Limb (tissue), 2 donors: Measurements from ENCODE around the gene PCK1.
A peak's percentile ranks its signal among the peaks of the same experiment; 100 is the strongest.

Source experiments
- DNase-seq, 2 donors: peaks; one replicate each; pipeline ENCODE4 v3.0.0-alpha.2; 2016; ENCODE audit errors: extremely low spot score in 2 of 2

PCK1 gene

GRCh38 chr20:57576617-57577550, 16.0 kb downstream of the PCK1 start:
- DNase-seq, result no peak

GRCh38 chr20:57577679-57578475, 17.0 kb downstream of the PCK1 start:
- no peak for DNase-seq

DNA sequence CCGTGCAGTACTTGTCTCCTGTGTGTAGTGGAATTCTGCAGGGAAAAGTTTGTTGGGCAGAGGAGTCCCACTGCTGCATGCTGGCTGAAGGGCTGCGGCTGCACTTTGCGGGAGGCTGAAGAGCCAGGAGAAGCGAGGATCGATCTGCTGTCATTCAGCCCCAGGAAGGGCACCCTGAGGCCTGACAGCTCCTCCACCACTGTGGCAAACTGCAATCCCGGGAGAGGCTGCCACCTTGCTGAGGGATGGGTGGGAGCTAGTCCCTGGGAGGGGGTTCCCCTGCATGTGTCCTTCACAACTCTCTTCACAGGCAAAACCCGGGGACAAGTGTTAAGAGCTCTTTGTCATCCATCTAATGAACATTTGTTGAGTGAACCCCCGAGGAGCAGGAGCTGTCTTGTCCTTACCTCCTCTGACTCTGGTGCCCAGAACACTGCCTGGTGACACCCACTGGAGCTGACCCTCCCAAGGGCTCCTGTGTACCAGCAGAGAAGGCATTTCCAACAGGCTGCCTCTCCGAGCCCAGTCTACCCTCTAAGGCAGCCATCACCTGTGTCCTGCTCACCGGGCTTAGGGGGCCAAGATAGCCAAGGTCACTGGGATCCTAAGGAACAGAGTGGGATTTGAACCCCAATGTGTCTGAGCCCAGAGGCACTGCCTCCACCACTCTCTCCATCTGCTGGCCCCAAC, 17.7 kb downstream of the PCK1 start:
- DNase-seq, result no peak

- no peak for DNase-seq
Observed at GRCh38 chr20:57579331-57579897, 18.5 kb downstream of the PCK1 start.

- peak in 1 of 2 donors; percentile 62 for DNase-seq
Observed at GRCh38 chr20:57579898-57580447, 19.1 kb downstream of the PCK1 start.

DNA sequence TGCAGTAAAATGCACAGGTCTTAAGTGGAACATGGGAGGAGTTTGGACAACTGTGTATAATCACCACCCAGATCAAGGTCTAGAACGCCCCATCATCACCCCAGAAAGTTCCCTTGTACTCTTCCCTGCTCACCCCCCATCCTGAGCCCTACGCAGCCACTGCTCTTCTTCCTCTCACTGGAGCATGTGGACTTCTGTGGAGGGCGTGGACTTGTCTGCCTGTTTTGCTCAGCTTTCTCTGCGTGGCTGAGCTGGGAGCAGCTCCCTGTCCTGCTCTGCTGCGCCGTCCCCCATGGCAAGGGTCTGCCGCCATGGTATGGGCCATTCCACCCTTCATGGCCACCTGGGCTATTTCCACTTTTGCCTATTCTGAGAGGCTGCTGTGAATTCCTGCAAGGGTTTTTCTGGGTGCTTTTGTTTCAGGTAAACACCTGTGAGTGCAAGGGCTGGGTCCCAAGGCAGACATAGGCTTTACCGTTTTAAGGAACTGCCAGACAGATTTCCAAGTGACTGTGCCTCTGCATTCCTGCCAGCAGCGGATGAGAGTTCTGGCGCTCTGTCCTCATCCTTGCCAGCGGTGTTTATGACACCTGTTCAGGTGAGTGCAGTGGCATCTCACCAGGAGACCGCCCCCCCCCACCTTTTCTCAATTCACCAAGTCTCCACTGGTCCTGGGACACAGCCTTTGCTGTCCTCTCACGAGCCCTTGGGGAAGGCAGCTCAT, 19.7 kb downstream of the PCK1 start:
- DNase-seq, result no peak

GRCh38 chr20:57581202-57582028, 20.5 kb downstream of the PCK1 start:
- DNase-seq, result no peak

GRCh38 chr20:57582029-57582378, 21.1 kb downstream of the PCK1 start:
- no peak for DNase-seq

- peak; percentile 73 to 85 for DNase-seq
Observed at GRCh38 chr20:57582432-57583288, 21.8 kb downstream of the PCK1 start.

DNA sequence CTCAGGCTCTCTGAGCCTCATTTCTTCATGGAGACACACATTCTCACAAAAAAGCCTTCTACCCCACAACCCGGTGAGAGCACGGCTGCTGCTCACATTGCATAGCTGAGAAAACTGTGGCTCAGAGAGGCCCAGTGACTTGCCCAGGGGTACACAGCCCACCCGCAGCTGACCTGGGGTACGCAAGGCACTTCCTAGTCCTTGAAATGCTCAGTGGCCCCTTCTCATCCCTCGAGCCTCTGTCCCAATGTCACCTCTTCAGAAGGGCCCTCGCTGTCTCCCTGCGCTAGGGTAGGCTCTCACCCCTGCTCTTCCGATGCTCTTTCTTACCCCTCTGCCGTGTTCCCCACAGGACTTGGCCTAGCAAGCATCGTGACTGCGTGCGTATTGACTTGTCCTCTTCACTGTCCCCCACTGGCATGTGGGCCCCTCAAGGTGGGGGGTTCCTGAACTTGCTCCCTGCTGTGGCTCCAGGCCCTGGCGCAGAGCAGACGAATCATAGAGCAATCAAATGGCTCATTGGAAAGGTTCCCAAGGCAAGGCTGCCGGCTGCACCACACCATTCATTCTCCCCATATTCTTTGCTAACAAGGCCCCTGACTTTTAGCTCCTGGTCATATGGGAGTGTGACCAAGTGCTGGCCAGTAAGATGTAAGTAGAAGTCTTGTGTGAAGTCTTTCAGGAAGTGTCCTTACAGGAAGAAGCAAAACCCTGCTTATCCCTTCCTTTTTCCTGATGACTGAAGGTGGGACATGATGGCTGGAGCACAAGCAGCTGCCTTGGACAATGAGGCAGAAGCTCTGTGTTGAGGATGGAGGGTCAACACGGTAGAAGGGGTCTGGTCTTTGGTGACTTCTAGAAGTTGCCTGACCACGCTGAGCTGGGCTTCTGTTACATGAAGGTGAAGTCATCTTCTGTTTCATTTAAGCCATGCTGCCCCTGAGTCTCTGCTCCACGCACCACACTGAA, 22.7 kb downstream of the PCK1 start:
- no peak for DNase-seq

GRCh38 chr20:57584768-57585461, 24.0 kb downstream of the PCK1 start:
- DNase-seq, result no peak

- no peak for DNase-seq
Observed at GRCh38 chr20:57585466-57586213, 24.7 kb downstream of the PCK1 start.

DNA sequence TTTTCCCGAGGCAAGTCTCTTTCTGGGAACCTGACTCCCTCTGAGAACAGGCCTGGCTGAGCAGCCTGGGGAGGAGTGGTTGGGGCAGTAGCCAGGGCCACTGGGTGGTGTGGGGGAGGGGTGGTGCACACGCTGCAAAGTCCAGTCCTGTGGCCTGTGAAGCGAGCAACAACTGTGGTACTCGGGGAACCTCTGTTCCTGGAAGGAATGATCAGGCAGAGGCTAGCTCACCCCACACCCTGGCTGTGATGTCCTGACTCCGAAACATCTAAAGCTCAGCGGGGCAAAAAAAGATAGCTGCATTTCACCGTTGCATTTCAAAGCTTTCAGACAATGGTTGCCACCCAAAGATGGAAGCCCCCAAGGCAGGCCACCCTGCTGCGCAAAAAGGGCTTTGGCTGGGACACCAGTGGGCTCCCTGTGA, 25.5 kb downstream of the PCK1 start:
- DNase-seq, result no peak

GRCh38 chr20:57586943-57587277, 26.0 kb downstream of the PCK1 start:
- no peak for DNase-seq

DNA sequence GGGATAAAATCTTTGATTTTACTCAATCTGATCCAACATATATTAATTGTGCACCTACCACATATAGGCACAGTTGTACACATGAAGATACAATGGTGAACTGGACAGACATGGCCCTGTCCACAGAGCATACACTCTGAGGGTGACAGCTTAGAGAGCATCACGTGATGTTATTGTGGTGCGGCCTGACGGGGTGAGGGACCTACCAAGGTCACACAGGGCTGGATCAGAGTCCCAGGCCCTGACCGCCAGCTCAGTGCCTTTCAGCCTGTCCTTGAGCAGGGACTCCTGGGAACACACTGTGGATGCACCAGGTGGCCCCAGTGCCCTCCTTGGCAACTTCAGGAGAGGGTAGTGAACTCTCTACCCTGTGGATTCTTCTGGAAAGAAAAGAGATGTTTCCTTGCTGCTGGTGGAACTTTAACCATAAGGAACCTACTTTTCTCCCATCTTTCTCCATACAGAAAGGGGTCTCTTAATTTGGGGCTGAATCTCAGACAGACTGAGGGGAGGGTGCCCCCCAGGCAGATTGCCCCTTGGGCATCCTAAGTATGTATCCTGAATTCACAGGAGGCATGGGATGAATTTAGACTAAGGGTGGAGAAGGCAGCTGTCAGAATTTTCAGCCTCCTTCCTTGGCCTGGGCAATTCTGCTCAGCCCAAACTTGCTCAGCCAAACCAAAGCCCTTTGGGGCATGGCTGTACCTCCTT, 26.5 kb downstream of the PCK1 start:
- DNase-seq, result no peak

DNA sequence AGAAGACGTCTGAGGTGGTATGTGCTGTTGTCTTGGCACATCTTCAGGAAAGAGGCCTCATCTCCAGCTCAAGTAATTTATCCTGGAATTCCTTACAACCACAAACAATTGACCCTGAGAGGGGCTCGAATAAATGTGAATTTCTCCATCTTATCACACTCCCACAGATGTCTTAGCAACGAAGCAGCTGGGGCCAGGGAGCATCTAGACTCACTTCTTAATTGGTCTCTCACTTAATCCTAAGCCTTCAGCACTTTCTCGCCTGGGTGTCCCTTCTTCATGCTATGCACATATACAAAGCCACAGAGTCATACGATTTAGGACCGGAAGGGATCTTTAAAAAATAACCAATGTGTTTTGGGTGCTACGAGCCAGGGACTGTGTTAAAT, 27.1 kb downstream of the PCK1 start:
- no peak for DNase-seq
